Loucy (cell line): ENCODE results near the gene ACADSB.

ENCODE experiments used
- EZH2phosphoT487 ChIP-seq: fragments of 200-600 bp; IDR thresholded peaks from 2 replicates; pipeline ENCODE4 v1.6.1; 2018; ENCODE audit warnings: antibody characterized with exemption, mild to moderate bottlenecking, moderate library complexity, borderline replicate concordance
- TF ChIP-seq, protein P1 (sequence below): fragments of 200-600 bp; sonication (generic); conservative IDR thresholded peaks from 2 replicates; pipeline ENCODE4 v1.5.1; 2014; ENCODE audit warnings: mild to moderate bottlenecking, antibody characterized with exemption, low read length

DNA sequence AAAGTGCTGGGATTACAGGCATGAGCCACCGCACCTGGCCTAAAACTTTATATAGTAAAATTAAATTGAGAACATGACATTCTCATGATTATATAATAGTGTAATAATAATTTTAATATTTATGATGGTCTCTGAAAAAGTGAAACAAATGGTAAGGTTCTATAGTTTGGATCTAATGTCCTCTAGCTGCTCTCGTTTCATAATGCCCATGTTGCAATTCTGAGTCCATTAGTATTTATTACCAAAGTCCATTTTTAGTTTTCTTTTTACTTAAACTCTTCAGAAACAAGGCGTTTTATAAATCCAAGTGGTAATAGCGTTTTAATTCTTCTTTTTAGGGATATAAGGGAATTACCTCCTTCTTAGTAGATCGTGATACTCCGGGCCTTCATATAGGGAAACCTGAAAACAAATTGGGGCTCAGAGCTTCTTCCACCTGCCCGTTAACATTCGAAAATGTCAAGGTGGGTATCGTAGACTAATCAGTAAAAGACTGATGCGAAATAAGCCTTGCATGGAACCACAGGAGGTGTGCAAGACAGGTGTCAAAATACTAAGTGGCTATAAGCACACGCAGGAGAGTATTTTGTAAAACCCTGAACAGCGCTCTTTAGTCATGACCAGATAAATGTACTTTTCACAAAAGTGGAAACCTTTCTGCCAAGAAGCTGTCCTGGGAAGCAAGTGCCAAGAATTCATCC, 34.1 kb downstream of the ACADSB start:
- TF ChIP-seq, protein P1, sequence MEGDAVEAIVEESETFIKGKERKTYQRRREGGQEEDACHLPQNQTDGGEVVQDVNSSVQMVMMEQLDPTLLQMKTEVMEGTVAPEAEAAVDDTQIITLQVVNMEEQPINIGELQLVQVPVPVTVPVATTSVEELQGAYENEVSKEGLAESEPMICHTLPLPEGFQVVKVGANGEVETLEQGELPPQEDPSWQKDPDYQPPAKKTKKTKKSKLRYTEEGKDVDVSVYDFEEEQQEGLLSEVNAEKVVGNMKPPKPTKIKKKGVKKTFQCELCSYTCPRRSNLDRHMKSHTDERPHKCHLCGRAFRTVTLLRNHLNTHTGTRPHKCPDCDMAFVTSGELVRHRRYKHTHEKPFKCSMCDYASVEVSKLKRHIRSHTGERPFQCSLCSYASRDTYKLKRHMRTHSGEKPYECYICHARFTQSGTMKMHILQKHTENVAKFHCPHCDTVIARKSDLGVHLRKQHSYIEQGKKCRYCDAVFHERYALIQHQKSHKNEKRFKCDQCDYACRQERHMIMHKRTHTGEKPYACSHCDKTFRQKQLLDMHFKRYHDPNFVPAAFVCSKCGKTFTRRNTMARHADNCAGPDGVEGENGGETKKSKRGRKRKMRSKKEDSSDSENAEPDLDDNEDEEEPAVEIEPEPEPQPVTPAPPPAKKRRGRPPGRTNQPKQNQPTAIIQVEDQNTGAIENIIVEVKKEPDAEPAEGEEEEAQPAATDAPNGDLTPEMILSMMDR: no peak
- no peak for TF ChIP-seq EZH2phosphoT487
